MV-4-11 (cell line): ENCODE measurements around the gene ABCC4.
A peak's percentile ranks its signal among the peaks of the same experiment; 100 is the strongest.

Experiments
- DNase-seq: peaks from one replicate; lab custom pipeline; 2025; lab: John Stamatoyannopoulos, UW

The ABCC4 gene

GRCh38 chr13:95301183-95301967 is at the start of gene ABCC4:
TSS of gene ABCC4 (minus strand) at chr13:95301451. CDS start at chr13:95301314, 137 bp downstream.
- DNase-seq = peak; percentile 65

- no peak for DNase-seq
Measured at GRCh38 chr13:95349267-95349666, 48.0 kb upstream of the ABCC4 start.

GRCh38 chr13:95343944-95344343 is 42.7 kb upstream of the ABCC4 start:
- no peak for DNase-seq

- no peak for DNase-seq
Measured at GRCh38 chr13:95341441-95341840, 40.2 kb upstream of the ABCC4 start.

GRCh38 chr13:95338905-95339304 is 37.7 kb upstream of the ABCC4 start:
- DNase-seq = no peak

- DNase-seq = no peak
Measured at GRCh38 chr13:95337597-95337996, 36.3 kb upstream of the ABCC4 start.

GRCh38 chr13:95335667-95336066 is 34.4 kb upstream of the ABCC4 start:
- no peak for DNase-seq

GRCh38 chr13:95328386-95328785 is 27.1 kb upstream of the ABCC4 start:
- no peak for DNase-seq

- no peak for DNase-seq
Measured at GRCh38 chr13:95327190-95327589, 25.9 kb upstream of the ABCC4 start.

- DNase-seq = no peak
Measured at GRCh38 chr13:95326695-95327094, 25.4 kb upstream of the ABCC4 start.

GRCh38 chr13:95325485-95325884 is 24.2 kb upstream of the ABCC4 start:
- no peak for DNase-seq

- no peak for DNase-seq
Measured at GRCh38 chr13:95323930-95324662, 22.8 kb upstream of the ABCC4 start.

GRCh38 chr13:95319551-95320274 is 18.5 kb upstream of the ABCC4 start:
- no peak for DNase-seq

GRCh38 chr13:95317039-95317989 is 16.1 kb upstream of the ABCC4 start:
- DNase-seq = no peak

- DNase-seq = no peak
Measured at GRCh38 chr13:95315752-95316151, 14.5 kb upstream of the ABCC4 start.

GRCh38 chr13:95307507-95307906 is 6.3 kb upstream of the ABCC4 start:
- DNase-seq = no peak

GRCh38 chr13:95304453-95304852 is 3.2 kb upstream of the ABCC4 start:
- peak; percentile 6 for DNase-seq

- peak; percentile 50 for DNase-seq
Measured at GRCh38 chr13:95301968-95302393, 730 bp upstream of the ABCC4 start.

- DNase-seq = peak; percentile 25
Measured at GRCh38 chr13:95300625-95301182, 547 bp downstream of the ABCC4 start.

- peak; percentile 11 for DNase-seq
Measured at GRCh38 chr13:95298971-95299621, 2.2 kb downstream of the ABCC4 start.
